Peyer's patch (tissue), 4 donors: ENCODE data around the gene CHRDL2. TPM values are rescaled to one million over a fixed set of nuclear protein-coding genes. Genes with fewer than 3 reads are reported as not detected.

Experiments used
- DNase-seq, 3 donors: peaks; one replicate each; pipeline ENCODE4 v3.0.0-alpha.2; 2017 to 2019
- H3K27ac ChIP-seq, 4 donors: fragments of 200-600 bp; sonication (generic); one replicate each; pipeline ENCODE4 v1.5.1; 2016 to 2019
- H3K27me3 ChIP-seq, 2 donors: fragments of 200-600 bp; sonication (generic); one replicate each; pipeline ENCODE4 v1.5.1; 2019
- H3K36me3 ChIP-seq, 3 donors: fragments of 200-600 bp; sonication (generic); one replicate each; pipeline ENCODE4 v1.5.1; 2016 to 2019
- H3K4me1 ChIP-seq, 4 donors: fragments of 200-600 bp; sonication (generic); one replicate each; pipeline ENCODE4 v1.5.1; 2016 to 2019
- H3K4me3 ChIP-seq, 4 donors: fragments of 200-600 bp; sonication (generic); 1 replicate in 3 of 4; 2 replicates in 1 of 4; pipeline ENCODE4 v1.5.1; 2016 to 2019; ENCODE audit warnings: mild to moderate bottlenecking in 1 of 4
- H3K9me3 ChIP-seq, 4 donors: fragments of 200-600 bp; sonication (generic); one replicate each; pipeline ENCODE4 v1.5.1; 2016 to 2019; ENCODE audit warnings: mild to moderate bottlenecking in 1 of 4
- CTCF ChIP-seq, 6 experiments: fragments of 450-650 bp in 4 of 6; fragments of 200-600 bp in 2 of 6; sonication (generic) in 1 of 6; IDR thresholded peaks; one replicate each; pipeline ENCODE4 v1.5.1; 2017 to 2019; ENCODE audit warnings: antibody characterized with exemption in 6 of 6, mild to moderate bottlenecking in 3 of 6, moderate library complexity in 1 of 6
- POLR2A ChIP-seq, 2 donors: fragments of 450-650 bp; IDR thresholded peaks; one replicate each; pipeline ENCODE4 v1.5.1; 2017; ENCODE audit warnings: antibody characterized with exemption in 2 of 2, mild to moderate bottlenecking in 2 of 2, moderate library complexity in 2 of 2
- total RNA-seq, 4 donors: library from RNA; depleted of rRNA; stranded (reverse); fragments of >200 nt; gene quantifications; one replicate each; pipeline ENCODE4 v1.1.0, GENCODE V29; 2016

Gene CHRDL2
- total RNA-seq, 4 donors from 2014 or later = not detected

GRCh38 chr11:74776546-74776945 is 45.3 kb upstream of the CHRDL2 start:
- Histone ChIP-seq H3K9me3 (no peaks in the 10 kb centered on the region), H3K27me3 (no peaks in the 10 kb centered on the region), H3K4me3 (no peak overlapping the region), H3K4me1 (no peaks in the 10 kb centered on the region), H3K36me3 (no peaks in the 10 kb centered on the region), H3K27ac (no peak overlapping the region)
- TF ChIP-seq CTCF (IDR thresholded peaks at IDR 0.05) = no peak
- TF ChIP-seq POLR2A (IDR thresholded peaks at IDR 0.05) = no peak
- no peak for DNase-seq

GRCh38 chr11:74775762-74776161 is 44.5 kb upstream of the CHRDL2 start:
- Histone ChIP-seq H3K27me3 (no peaks in the 10 kb centered on the region), H3K4me3 (no peak overlapping the region), H3K4me1 (no peaks in the 10 kb centered on the region), H3K27ac (no peak overlapping the region), H3K9me3 (no peaks in the 10 kb centered on the region), H3K36me3 (no peaks in the 10 kb centered on the region)
- DNase-seq = no peak
- TF ChIP-seq CTCF (IDR thresholded peaks at IDR 0.05) = no peak
- TF ChIP-seq POLR2A (IDR thresholded peaks at IDR 0.05) = no peak

GRCh38 chr11:74773476-74773875 is 42.2 kb upstream of the CHRDL2 start:
- Histone ChIP-seq H3K4me3 (no peak overlapping the region), H3K36me3 (no peaks in the 10 kb centered on the region), H3K9me3 (no peaks in the 10 kb centered on the region), H3K27ac (no peak overlapping the region), H3K4me1 (peaks cover 0 to 5% (median 2%) of the 10 kb centered on the region in 4 donors), H3K27me3 (no peaks in the 10 kb centered on the region)
- TF ChIP-seq CTCF (IDR thresholded peaks at IDR 0.05) = no peak
- TF ChIP-seq POLR2A (IDR thresholded peaks at IDR 0.05) = no peak
- DNase-seq = no peak

GRCh38 chr11:74771139-74771538 is 39.9 kb upstream of the CHRDL2 start:
- no peak for DNase-seq
- Histone ChIP-seq H3K9me3 (no peaks in the 10 kb centered on the region), H3K4me1 (peaks cover 0 to 5% (median 2%) of the 10 kb centered on the region in 4 donors), H3K36me3 (no peaks in the 10 kb centered on the region), H3K4me3 (no peak overlapping the region), H3K27ac (no peak overlapping the region), H3K27me3 (no peaks in the 10 kb centered on the region)
- TF ChIP-seq POLR2A (IDR thresholded peaks at IDR 0.05) = no peak
- no peak for TF ChIP-seq CTCF (IDR thresholded peaks at IDR 0.05)

GRCh38 chr11:74770456-74770855 is 39.2 kb upstream of the CHRDL2 start:
- TF ChIP-seq CTCF (IDR thresholded peaks at IDR 0.05) (no peak), POLR2A (IDR thresholded peaks at IDR 0.05) (no peak)
- Histone ChIP-seq H3K4me3 (no peak overlapping the region), H3K36me3 (no peaks in the 10 kb centered on the region), H3K27ac (no peak overlapping the region), H3K9me3 (no peaks in the 10 kb centered on the region), H3K27me3 (no peaks in the 10 kb centered on the region), H3K4me1 (peaks cover 0 to 5% (median 2%) of the 10 kb centered on the region in 4 donors)
- no peak for DNase-seq
